GM10248 (cell line): ENCODE data around the gene ST6GALNAC3.

Source experiments
- CTCF ChIA-PET: fragments of 300-600 bp; sonication (Branson Sonifier 250); formaldehyde crosslinking; extraction: SDS; loops from one replicate; lab custom pipeline; 2021; ENCODE audit warnings: antibody characterized with exemption; lab: Yijun Ruan, JAX
- POLR2A ChIA-PET: fragments of 350-650 bp; sonication (Branson Sonifier 250); formaldehyde crosslinking; extraction: SDS; loops from one replicate; lab custom pipeline; 2020; ENCODE audit warnings: antibody characterized with exemption; lab: Yijun Ruan, JAX
- DNase-seq: peaks from one replicate; pipeline ENCODE4 v3.0.0; 2012; ENCODE audit errors: extremely low spot score
- TF ChIP-seq, protein P1 (sequence below): IDR thresholded peaks from 2 replicates; pipeline ENCODE4 v1.5.1; 2012; ENCODE audit warnings: mild to moderate bottlenecking, low read depth; ENCODE audit errors: extremely low read depth, missing control alignments, control extremely low read depth

The ST6GALNAC3 gene

GRCh38 chr1:76585980-76586674 is 511.6 kb downstream of the ST6GALNAC3 start:
- POLR2A ChIA-PET, result no interaction called here
- CTCF ChIA-PET, result no interaction called here
- TF ChIP-seq, protein P1, sequence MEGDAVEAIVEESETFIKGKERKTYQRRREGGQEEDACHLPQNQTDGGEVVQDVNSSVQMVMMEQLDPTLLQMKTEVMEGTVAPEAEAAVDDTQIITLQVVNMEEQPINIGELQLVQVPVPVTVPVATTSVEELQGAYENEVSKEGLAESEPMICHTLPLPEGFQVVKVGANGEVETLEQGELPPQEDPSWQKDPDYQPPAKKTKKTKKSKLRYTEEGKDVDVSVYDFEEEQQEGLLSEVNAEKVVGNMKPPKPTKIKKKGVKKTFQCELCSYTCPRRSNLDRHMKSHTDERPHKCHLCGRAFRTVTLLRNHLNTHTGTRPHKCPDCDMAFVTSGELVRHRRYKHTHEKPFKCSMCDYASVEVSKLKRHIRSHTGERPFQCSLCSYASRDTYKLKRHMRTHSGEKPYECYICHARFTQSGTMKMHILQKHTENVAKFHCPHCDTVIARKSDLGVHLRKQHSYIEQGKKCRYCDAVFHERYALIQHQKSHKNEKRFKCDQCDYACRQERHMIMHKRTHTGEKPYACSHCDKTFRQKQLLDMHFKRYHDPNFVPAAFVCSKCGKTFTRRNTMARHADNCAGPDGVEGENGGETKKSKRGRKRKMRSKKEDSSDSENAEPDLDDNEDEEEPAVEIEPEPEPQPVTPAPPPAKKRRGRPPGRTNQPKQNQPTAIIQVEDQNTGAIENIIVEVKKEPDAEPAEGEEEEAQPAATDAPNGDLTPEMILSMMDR, result no peak
- no peak for DNase-seq

- POLR2A ChIA-PET, result no interaction called here
- CTCF ChIA-PET, result no interaction called here
- no peak for DNase-seq
- TF ChIP-seq, protein P1, result no peak
These were observed 512.7 kb downstream of the ST6GALNAC3 start for GRCh38 chr1:76587212-76587611.

DNA sequence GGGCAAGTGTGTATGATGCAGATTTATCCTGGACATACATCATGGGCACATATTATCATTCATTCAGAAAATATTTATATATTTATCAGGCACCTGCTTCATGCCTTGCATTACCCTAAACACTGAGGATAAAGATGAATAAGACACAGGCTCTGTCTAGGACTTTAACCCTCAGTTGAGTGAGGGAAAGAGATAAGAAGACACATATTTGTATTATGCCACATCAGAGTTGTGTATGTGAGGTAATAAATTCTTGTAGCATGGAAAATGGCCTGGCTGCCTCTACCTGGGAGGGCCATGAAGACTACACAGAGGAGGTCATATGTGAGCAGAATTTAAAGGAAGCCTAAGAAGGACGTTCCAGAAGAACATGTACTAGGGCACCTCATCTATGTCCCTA is 516.9 kb downstream of the ST6GALNAC3 start:
- no peak for DNase-seq
- TF ChIP-seq, protein P1, result no peak
- POLR2A ChIA-PET, result no interaction called here
- CTCF ChIA-PET, result interaction anchor here (0.7 to 1.0 kb wide), 3 partner anchors 11 to 97 kb away, joined by 3 read pairs; no protein-coding TSS in a partner anchor

DNA sequence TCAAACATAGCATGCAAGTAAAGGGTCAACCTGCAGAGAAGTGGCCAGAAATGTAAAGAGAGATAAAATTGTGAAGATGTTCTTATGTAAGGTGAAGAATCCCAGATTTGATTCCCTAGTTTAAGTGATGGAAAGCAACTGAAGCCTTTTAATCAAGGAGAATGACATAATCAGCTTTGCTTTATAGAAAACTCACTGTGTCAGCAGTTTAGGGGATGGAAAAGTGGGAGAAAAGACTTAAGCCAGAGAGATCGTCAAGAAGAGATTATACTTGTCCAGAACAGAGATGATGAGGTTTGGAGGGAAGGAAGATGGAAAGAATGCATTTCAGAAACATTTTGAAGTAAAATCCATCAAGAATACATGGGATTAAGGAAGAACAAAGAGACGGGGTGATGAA is 517.4 kb downstream of the ST6GALNAC3 start:
- CTCF ChIA-PET, result interaction anchor here (1.0 kb wide), 1 partner anchor 15 kb away, joined by 3 read pairs; no protein-coding TSS in a partner anchor
- no peak for DNase-seq
- TF ChIP-seq, protein P1, result no peak
- POLR2A ChIA-PET, result no interaction called here

- CTCF ChIA-PET, result no interaction called here
- POLR2A ChIA-PET, result no interaction called here
- TF ChIP-seq, protein P1, result no peak
- DNase-seq, result no peak
These were observed 518.6 kb downstream of the ST6GALNAC3 start for GRCh38 chr1:76593141-76593540.

DNA sequence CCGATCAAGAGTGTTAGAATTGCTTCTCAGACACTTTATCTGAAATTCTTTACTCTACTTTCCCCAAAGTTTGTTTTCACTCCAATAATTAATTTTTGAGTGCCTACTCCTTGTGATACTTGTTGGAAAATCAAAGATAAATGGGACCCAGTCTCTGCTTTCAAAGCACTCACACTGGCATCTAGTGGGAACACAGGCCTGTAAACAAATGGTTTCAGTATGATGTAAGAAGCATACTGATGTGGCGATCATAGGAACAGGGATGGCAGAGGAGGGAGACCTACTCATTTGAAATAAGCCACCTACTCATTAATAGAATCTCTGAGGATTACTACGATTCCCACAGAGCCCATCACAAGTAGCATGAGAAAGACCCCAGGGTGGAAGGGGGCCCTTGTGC is 519.1 kb downstream of the ST6GALNAC3 start:
- DNase-seq, result no peak
- TF ChIP-seq, protein P1, result no peak
- CTCF ChIA-PET, result no interaction called here
- POLR2A ChIA-PET, result no interaction called here
